ENCODE measurements around the gene GPR176.
"Not testable (repeated sequence)": the region's sequence is repeated elsewhere in the genome, so short reads cannot be mapped to it uniquely, and the experiment has no call there.

- not testable (repeated sequence) for TF ChIP-seq CTCF (conservative IDR thresholded peaks at IDR 0.05); ZFX (IDR thresholded peaks at IDR 0.05)
Measured at GRCh38 chr15:39893051-39893450, 27.0 kb downstream of the GPR176 start.
